ENCODE results near the gene RABGGTA.

DNA sequence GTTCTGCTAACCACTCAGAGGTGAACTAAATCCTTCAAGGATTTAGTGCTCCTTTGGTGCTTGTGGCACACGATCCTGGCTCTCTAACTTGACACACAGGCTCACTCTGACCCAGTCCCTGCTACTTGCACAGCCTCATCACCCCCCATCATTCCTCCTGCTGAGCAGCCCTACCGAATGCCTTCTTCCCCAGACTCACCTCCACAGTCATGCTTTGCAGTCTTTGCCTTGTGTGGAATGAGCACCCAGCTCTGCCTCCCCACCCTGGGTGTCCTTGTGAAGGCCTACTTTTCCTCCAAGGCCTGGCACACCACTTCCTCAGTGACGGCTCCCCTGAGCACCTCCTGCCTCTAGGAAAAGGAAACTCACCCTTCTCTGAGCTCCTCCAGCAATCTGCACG is 21.0 kb downstream of the RABGGTA start:
- TF ChIP-seq POLR2A (IDR thresholded peaks at IDR 0.05) (no peak), POLR2AphosphoS5 (IDR thresholded peaks at IDR 0.05) (no peak), EP300 (IDR thresholded peaks at IDR 0.05) (no peak)
- TF ChIP-seq, protein P1, sequence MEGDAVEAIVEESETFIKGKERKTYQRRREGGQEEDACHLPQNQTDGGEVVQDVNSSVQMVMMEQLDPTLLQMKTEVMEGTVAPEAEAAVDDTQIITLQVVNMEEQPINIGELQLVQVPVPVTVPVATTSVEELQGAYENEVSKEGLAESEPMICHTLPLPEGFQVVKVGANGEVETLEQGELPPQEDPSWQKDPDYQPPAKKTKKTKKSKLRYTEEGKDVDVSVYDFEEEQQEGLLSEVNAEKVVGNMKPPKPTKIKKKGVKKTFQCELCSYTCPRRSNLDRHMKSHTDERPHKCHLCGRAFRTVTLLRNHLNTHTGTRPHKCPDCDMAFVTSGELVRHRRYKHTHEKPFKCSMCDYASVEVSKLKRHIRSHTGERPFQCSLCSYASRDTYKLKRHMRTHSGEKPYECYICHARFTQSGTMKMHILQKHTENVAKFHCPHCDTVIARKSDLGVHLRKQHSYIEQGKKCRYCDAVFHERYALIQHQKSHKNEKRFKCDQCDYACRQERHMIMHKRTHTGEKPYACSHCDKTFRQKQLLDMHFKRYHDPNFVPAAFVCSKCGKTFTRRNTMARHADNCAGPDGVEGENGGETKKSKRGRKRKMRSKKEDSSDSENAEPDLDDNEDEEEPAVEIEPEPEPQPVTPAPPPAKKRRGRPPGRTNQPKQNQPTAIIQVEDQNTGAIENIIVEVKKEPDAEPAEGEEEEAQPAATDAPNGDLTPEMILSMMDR (IDR thresholded peaks at IDR 0.05) = no peak

All from upper lobe of left lung (tissue), 4 donors.